IPS DF 6.9 (cell line): Measurements from ENCODE around the gene TDRD7.

ENCODE experiments used
- DNase-seq: peaks from one replicate; pipeline ENCODE4 v3.0.0-alpha.2; 2013; ENCODE audit warnings: low read depth, low spot score
- H3K27ac ChIP-seq: one replicate; pipeline ENCODE4 v1.5.1; 2013; ENCODE audit warnings: low read length, control low read depth
- H3K27me3 ChIP-seq: 2 replicates; pipeline ENCODE4 v1.6.1; 2013; ENCODE audit warnings: mild to moderate bottlenecking, low read length; ENCODE audit not compliant: control insufficient read depth, insufficient read depth
- H3K36me3 ChIP-seq: 2 replicates; pipeline ENCODE4 v1.6.1; 2013; ENCODE audit warnings: low read length; ENCODE audit not compliant: control insufficient read depth, insufficient read depth
- H3K4me1 ChIP-seq: 2 replicates; pipeline ENCODE4 v1.6.1; 2013; ENCODE audit warnings: low read length; ENCODE audit not compliant: control insufficient read depth, insufficient read depth
- H3K4me3 ChIP-seq: 2 replicates; pipeline ENCODE4 v1.5.1; 2013; ENCODE audit warnings: mild to moderate bottlenecking, low read length
- H3K9me3 ChIP-seq: 2 replicates; pipeline ENCODE4 v1.6.1; 2013; ENCODE audit warnings: low read length, inconsistent platforms; ENCODE audit not compliant: control insufficient read depth, insufficient read depth
- WGBS: extraction: QIAGEN DNeasy Blood & Tissue Kit; methylation state at CpG from one replicate; pipeline ENCODE4 v1.1.7; 2013; ENCODE audit warnings: mixed read lengths, missing lambda C conversion rate; ENCODE audit not compliant: insufficient read length, insufficient coverage; 5-methylcytosine and 5-hydroxymethylcytosine counted together

Gene TDRD7

DNA sequence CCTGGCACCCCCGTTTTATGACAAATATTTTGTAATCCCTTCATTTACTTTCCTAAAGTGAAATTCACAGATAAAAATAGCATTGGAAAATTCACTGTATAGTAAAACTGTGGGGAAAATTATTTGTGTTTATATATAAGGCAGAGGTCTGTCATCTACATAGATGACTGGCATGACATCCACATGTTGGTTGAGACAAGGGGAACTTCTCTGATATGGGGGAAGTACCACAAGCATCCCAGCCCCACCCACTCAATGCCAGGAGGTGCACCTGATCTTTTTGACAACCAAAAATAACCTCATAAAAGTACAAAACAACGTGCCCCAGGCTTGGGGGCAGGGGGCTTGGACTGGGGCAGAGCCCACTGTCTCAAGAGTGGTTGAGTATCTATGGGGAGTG, 6.3 kb upstream of the TDRD7 start:
- H3K27ac ChIP-seq = no peak overlapping the region
- H3K27me3 ChIP-seq = no peaks in the 10 kb centered on the region
- no peaks in the 10 kb centered on the region for H3K36me3 ChIP-seq
- DNase-seq = no peak
- no peaks in the 10 kb centered on the region for H3K9me3 ChIP-seq
- H3K4me1 ChIP-seq = 0 out of 2 replicates have a peak, but pooled peaks cover 1% of the 10 kb centered on the region
- no CpG with 5 or more reads among the region's 2 CpGs for WGBS
- H3K4me3 ChIP-seq = no peak overlapping the region

GRCh38 chr9:97406620-97407177, 5.2 kb upstream of the TDRD7 start:
- Histone ChIP-seq H3K36me3 (no peaks in the 10 kb centered on the region), H3K4me1 (0 out of 2 replicates have a peak, but pooled peaks cover 1% of the 10 kb centered on the region), H3K9me3 (no peaks in the 10 kb centered on the region), H3K27me3 (no peaks in the 10 kb centered on the region), H3K4me3 (no peak overlapping the region), H3K27ac (no peak overlapping the region)
- no CpG with 5 or more reads among the region's 3 CpGs for whole genome bisulfite sequencing
- no peak for DNase-seq

DNA sequence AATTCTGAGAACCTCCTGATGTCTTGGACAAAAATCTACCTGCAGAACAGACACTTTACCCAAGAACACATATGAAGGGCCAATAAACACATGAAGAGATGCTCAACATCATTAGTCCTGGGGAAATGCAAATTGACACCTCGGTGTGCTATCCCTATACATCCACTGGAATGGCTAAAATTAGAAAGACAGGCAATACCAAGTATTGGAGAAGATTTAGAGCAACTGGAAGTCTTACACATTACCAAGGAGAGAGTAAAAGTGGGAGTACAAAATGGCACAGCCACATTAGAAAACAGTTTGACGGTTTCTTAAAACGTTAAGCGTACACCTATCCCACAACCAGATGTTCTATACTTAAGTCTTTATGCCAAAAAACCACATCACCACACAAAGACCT, 3.3 kb upstream of the TDRD7 start:
- DNase-seq = no peak
- Histone ChIP-seq H3K27me3 (peaks cover 8% of the 10 kb centered on the region), H3K4me3 (no peak overlapping the region), H3K9me3 (no peaks in the 10 kb centered on the region), H3K27ac (no peak overlapping the region), H3K4me1 (0 out of 2 replicates have a peak, but pooled peaks cover 1% of the 10 kb centered on the region), H3K36me3 (no peaks in the 10 kb centered on the region)
- WGBS = no CpG with 5 or more reads among the region's 4 CpGs

GRCh38 chr9:97411440-97411788, 482 bp upstream of the TDRD7 start:
- Histone ChIP-seq H3K9me3 (no peaks in the 10 kb centered on the region), H3K4me3 (peak overlapping the region; percentile 84; the same call in 1 of the 2 replicates), H3K27me3 (peaks cover 9% of the 10 kb centered on the region), H3K4me1 (0 out of 2 replicates have a peak, but pooled peaks cover 1% of the 10 kb centered on the region), H3K36me3 (no peaks in the 10 kb centered on the region), H3K27ac (no peak overlapping the region)
- WGBS = no CpG with 5 or more reads among the region's 3 CpGs
- no peak for DNase-seq

DNA sequence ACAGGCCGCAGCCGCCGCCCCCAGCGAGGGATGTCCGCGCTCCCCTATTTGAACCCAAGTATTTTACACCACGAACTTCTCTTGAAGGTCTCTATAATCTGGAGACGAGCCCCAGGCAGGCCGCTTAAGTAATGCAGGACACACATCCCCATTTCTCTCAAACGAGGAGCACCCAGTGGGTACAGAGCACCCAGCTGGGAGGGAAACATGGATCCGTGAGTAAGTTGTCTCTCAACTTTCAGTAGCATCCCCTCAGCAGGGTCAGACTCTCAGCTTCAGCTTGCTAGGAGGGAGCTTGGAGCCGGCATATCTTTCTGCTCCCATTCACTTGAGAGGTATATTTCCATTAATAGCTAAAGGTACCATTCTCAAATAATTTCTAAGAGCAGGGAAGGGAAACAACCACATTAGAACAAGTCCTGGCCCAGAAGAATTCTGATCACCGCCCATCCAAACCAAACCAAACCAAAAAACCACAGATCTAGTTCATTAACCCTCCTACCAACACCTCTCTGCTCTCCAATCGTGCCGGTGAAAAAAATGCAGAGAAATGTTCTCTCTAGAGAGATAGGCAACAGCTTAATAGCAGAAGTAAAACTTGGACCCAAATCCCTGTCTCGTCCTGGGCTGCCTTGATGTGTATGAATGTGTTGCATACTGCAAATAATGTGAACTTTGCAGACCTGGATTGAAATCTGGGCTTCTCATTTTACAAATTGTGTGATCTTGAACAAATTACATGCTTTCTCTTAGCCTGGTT, 910 bp downstream of the TDRD7 start:
- no peak overlapping the region for H3K27ac ChIP-seq
- no peak for DNase-seq
- WGBS = no CpG with 5 or more reads among the region's 16 CpGs
- no peaks in the 10 kb centered on the region for H3K9me3 ChIP-seq
- no peaks in the 10 kb centered on the region for H3K4me1 ChIP-seq
- peaks cover 9% of the 10 kb centered on the region for H3K27me3 ChIP-seq
- no peaks in the 10 kb centered on the region for H3K36me3 ChIP-seq
- H3K4me3 ChIP-seq = peak overlapping the region; percentile 84; the same call in 1 of the 2 replicates

DNA sequence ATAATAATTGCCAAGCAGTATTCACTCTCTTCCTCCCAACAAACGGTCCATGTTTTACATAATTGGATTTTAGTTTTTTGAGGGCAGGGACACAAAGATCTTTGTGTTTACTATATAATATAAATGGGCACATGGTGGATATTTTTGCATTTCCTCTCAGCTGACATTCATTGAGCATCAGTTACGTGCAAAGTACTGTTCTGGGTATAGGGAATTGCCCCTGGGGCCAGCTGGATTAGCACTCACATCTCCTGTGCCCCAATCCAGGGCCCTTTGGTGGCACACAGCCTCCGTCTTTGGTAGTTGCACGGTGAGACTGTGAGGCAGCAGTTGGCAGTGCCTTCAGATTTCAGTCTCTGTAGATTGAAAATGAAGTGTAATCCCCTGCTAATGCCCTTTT, 1.6 kb downstream of the TDRD7 start:
- Histone ChIP-seq H3K36me3 (no peaks in the 10 kb centered on the region), H3K9me3 (no peaks in the 10 kb centered on the region), H3K4me3 (no peak overlapping the region), H3K27ac (no peak overlapping the region), H3K27me3 (peaks cover 9% of the 10 kb centered on the region), H3K4me1 (no peaks in the 10 kb centered on the region)
- no peak for DNase-seq
- no CpG with 5 or more reads among the region's 4 CpGs for WGBS

DNA sequence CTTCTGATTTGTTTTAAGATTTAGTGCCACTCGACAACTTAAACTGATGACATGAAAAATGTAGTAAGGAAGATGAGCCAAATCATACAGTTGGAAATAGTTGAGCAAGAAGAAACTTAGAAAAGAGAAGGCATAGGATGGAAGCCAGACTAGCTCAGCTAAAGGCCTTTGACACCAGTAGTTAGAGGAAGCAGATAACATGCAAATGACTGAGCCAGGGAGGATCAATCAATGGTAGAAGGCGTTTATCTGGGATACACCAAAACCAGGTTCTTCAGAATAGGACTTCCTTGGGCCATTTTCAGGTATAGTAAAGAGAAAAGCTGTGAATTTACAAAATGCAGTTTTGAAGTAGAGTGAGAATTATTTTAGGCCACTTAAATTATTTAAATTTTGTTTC, 3.2 kb downstream of the TDRD7 start:
- no peak for DNase-seq
- WGBS = no CpG with 5 or more reads among the region's 2 CpGs
- H3K9me3 ChIP-seq = no peaks in the 10 kb centered on the region
- H3K27me3 ChIP-seq = peaks cover 9% of the 10 kb centered on the region
- no peaks in the 10 kb centered on the region for H3K36me3 ChIP-seq
- no peak overlapping the region for H3K4me3 ChIP-seq
- H3K4me1 ChIP-seq = no peaks in the 10 kb centered on the region
- no peak overlapping the region for H3K27ac ChIP-seq

GRCh38 chr9:97418880-97419279, 7.0 kb downstream of the TDRD7 start:
- H3K9me3 ChIP-seq = no peaks in the 10 kb centered on the region
- no peak overlapping the region for H3K27ac ChIP-seq
- no peak overlapping the region for H3K4me3 ChIP-seq
- no peak for DNase-seq
- no peaks in the 10 kb centered on the region for H3K36me3 ChIP-seq
- no peaks in the 10 kb centered on the region for H3K27me3 ChIP-seq
- no CpG with 5 or more reads among the region's 3 CpGs for WGBS
- no peaks in the 10 kb centered on the region for H3K4me1 ChIP-seq

DNA sequence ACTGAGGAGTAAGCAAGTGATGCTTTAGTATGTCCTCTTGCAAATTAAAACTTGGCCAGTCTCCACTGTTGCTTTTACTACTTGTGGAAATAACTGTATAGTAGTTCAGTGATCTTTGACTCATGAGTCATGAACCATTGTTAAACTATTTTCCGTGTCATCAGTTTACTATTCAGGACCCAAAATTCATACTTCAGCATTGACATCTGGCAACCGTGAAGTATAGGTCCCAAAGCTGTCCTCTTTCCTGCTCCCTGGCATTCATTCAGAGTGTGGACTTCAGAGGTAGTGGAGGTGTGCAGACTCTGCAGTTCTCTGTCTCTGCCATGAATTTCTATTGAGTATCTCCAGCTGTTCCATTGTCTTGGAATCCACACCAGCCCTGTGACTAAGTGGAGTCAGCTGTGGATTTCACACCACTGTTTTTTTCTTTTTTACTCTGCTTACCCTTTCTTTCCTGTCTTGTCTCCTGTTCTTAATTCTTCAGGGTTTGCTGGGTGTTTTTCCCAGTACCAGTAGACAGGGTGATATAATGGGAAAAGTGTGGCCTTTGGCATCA, 7.5 kb downstream of the TDRD7 start:
- no peaks in the 10 kb centered on the region for H3K4me1 ChIP-seq
- peak; percentile 7 for DNase-seq
- no peaks in the 10 kb centered on the region for H3K36me3 ChIP-seq
- H3K4me3 ChIP-seq = no peak overlapping the region
- no peak overlapping the region for H3K27ac ChIP-seq
- H3K27me3 ChIP-seq = no peaks in the 10 kb centered on the region
- no peaks in the 10 kb centered on the region for H3K9me3 ChIP-seq
- WGBS = no CpG with 5 or more reads among the region's 2 CpGs

DNA sequence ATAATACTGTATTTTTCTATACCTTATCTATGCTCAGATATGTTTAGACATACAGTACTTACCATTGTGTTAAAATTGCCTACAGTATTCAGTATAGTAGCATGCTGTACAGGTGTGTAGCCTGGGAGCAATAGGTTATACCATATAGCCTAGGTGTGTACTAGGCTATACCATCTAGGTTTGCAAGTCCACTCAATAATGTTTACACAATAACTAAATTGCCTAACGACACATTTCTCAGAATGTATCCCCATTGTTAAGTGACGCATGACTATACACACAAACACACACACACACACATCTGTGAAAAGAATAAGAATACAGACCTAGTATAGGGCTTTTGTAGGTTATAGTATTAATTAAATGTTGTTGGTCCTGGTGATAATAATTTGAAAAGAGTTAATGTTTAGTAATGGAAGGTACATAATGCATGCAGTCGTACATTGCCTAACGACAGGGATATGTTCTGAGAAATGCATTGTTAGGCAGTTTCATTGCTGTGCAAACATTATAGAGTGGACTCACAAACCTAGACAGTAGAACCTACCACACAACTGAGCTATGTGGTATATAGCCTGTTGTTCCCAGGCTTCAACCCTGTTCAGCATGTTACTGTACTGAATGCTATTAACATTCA, 13.6 kb downstream of the TDRD7 start:
- no peaks in the 10 kb centered on the region for H3K4me1 ChIP-seq
- no peak overlapping the region for H3K4me3 ChIP-seq
- DNase-seq = no peak
- 100% methylated on average over 1 of the region's 4 CpGs for WGBS
- no peaks in the 10 kb centered on the region for H3K9me3 ChIP-seq
- H3K27ac ChIP-seq = no peak overlapping the region
- H3K27me3 ChIP-seq = no peaks in the 10 kb centered on the region
- no peaks in the 10 kb centered on the region for H3K36me3 ChIP-seq
